Effector memory CD8-positive, alpha-beta T cell (primary cell): ENCODE results near the gene TADA2A.

Experiments used
- ATAC-seq: fragments of 150-1000 bp; cut with Tn5 transposase; replicated peaks from 2 replicates; pipeline ENCODE4 v1.10.0; 2021; ENCODE audit warnings: mild to moderate bottlenecking, moderate library complexity
- DNase-seq, 3 experiments: peaks; one replicate each; pipeline ENCODE4 v3.0.0; 2021
- H3K27ac Mint-ChIP-seq, 2 donors: one replicate each; pipeline ENCODE4 v1.8.0; 2022; ENCODE audit warnings: mild to moderate bottlenecking in 2 of 2, mixed read lengths in 2 of 2, moderate library complexity in 2 of 2
- H3K27me3 Mint-ChIP-seq, 2 donors: one replicate each; pipeline ENCODE4 v1.8.0; 2022; ENCODE audit warnings: mixed read lengths in 2 of 2
- H3K36me3 Mint-ChIP-seq: one replicate; pipeline ENCODE4 v1.8.0; 2022; ENCODE audit warnings: mild to moderate bottlenecking, moderate library complexity, mixed read lengths; ENCODE audit not compliant: insufficient read depth
- H3K4me1 Mint-ChIP-seq, 2 donors: one replicate each; pipeline ENCODE4 v1.8.0; 2022; ENCODE audit warnings: low read depth in 2 of 2, mixed read lengths in 2 of 2
- H3K4me3 Mint-ChIP-seq, 2 donors: one replicate each; pipeline ENCODE4 v1.8.0; 2022; ENCODE audit warnings: mild to moderate bottlenecking in 2 of 2, mixed read lengths in 2 of 2, moderate library complexity in 2 of 2
- H3K9me3 Mint-ChIP-seq, 2 donors: one replicate each; pipeline ENCODE4 v1.8.0; 2022; ENCODE audit warnings: mixed read lengths in 2 of 2
- total RNA-seq, 9 experiments: gene quantifications; one replicate each; lab custom pipeline; 2026; lab: John Stamatoyannopoulos, UW

TADA2A gene, protein sequence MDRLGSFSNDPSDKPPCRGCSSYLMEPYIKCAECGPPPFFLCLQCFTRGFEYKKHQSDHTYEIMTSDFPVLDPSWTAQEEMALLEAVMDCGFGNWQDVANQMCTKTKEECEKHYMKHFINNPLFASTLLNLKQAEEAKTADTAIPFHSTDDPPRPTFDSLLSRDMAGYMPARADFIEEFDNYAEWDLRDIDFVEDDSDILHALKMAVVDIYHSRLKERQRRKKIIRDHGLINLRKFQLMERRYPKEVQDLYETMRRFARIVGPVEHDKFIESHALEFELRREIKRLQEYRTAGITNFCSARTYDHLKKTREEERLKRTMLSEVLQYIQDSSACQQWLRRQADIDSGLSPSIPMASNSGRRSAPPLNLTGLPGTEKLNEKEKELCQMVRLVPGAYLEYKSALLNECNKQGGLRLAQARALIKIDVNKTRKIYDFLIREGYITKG
- 11.4 to 52.8 (median 45.0) reads per million in 9 experiments for total RNA-seq

DNA sequence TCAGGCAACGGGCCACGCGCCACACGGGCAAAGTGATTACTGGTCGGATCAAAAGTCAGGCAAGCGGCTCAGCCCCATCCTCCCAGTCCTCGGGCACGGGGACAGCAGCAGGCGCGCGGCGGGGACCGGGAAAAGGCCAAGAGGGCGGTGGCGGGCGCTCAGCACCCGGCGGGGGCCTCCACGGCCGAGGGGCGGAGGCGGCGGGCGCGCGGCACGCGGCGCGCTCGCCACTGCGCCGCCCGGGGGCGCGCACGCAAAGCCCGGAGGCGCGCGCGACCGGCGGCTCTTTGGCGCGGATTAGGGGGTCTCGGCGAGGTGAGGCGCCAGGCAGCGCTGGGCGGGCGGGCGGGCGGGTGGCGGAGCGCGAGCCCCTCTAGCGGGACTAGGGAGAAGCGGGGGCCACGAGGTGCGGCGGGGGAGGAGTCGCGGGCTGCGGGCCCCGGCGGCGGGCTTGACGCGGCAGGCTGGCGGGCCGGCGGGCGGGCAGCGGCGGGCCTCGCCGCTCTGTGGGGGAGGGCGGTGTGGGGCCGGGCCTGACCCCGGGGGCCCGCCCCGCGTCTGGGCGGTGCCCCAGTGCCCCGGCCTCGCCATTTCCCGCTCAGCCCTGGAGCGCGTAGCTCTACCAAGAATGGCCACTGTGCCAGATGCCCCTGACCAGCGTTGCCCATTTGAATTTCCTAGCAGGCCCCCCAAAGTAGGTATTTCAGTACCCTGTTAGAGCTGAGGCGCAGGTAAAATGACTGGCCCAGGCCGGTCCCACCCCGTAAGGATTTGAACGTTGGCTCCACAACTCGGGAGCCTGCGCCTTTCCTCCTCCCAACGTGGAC lies at the start of gene TADA2A, which contains the start of gene ACACA:
Gene TADA2A (plus strand): TSS at position 252 of the 827 bp plus-strand sequence. CDS start 4,480 bp downstream, outside the sequence.
Gene ACACA (minus strand): TSS at position 202 of the 827 bp plus-strand sequence. CDS start 537 bp downstream, outside the sequence.
- ATAC-seq (peak; percentile 93), DNase-seq (peak; percentile 69 to 74 (median 71))
- H3K4me3 Mint-ChIP-seq = peak within 1 kb of the TSS; percentile 97 to 98
- peak within 1 kb of the TSS; percentile 91 for H3K27ac Mint-ChIP-seq
- H3K27me3 Mint-ChIP-seq = no peaks in the 10 kb centered on the region
- no peaks in the 10 kb centered on the region for H3K9me3 Mint-ChIP-seq
- H3K4me1 Mint-ChIP-seq = peaks cover 11 to 37% of the 10 kb centered on the region in 2 donors
- H3K36me3 Mint-ChIP-seq = peaks cover 36% of the 10 kb centered on the region

- no peak for ATAC-seq
- peak in 1 of 3 experiments; percentile 4 for DNase-seq
These were observed 48.4 kb upstream of the TADA2A start for GRCh38 chr17:37358098-37358829.

GRCh38 chr17:37358830-37359681 lies 47.6 kb upstream of the TADA2A start:
- peak; percentile 92 for ATAC-seq
- no peaks in the 10 kb centered on the region for H3K9me3 Mint-ChIP-seq
- H3K36me3 Mint-ChIP-seq = no peaks in the 10 kb centered on the region
- peak overlapping the region; percentile 88 to 94 for H3K27ac Mint-ChIP-seq
- peaks cover 15 to 17% of the 10 kb centered on the region in 2 donors for H3K4me1 Mint-ChIP-seq
- H3K4me3 Mint-ChIP-seq = peak overlapping the region; percentile 83 to 86
- no peaks in the 10 kb centered on the region for H3K27me3 Mint-ChIP-seq
- peak; percentile 89 to 92 (median 92) for DNase-seq

More at GRCh38 chr17:37358098-37358829, 48.4 kb upstream of the TADA2A start:
- H3K4me3 Mint-ChIP-seq = peak overlapping the region; percentile 83 to 86
- no peaks in the 10 kb centered on the region for H3K9me3 Mint-ChIP-seq
- peaks cover 15 to 17% of the 10 kb centered on the region in 2 donors for H3K4me1 Mint-ChIP-seq
- peak overlapping the region; percentile 88 to 94 for H3K27ac Mint-ChIP-seq
- no peaks in the 10 kb centered on the region for H3K27me3 Mint-ChIP-seq
- no peaks in the 10 kb centered on the region for H3K36me3 Mint-ChIP-seq

DNA sequence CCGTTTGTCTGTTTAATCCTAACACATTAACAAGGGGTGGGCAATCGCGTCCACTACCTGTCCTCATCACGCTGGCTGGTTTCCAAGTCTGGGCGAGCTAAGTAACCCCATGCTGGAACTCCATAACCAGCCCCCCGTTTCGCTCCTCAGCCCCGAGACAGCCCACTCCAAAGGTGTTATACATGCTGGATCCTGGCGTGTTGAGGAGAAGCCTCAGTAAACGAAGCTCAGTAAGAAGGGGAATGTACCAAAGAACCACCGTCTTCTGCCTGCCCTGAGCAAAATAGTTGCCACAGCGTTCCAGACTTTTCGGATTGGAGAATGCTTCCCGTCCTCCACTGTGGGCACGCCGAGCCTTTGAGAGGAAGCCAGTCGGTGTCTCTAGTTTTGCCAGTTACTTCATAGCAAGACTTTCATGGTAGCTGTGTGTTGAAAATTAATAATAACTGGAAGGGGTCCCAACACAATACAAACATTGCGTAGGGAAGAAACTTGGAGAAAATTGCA lies 47.0 kb upstream of the TADA2A start:
- no peak for DNase-seq
- Mint-ChIP-seq H3K27ac (peak overlapping the region; percentile 88 to 94), H3K4me3 (peak overlapping the region; percentile 83 to 86), H3K36me3 (no peaks in the 10 kb centered on the region), H3K9me3 (no peaks in the 10 kb centered on the region), H3K4me1 (peaks cover 15 to 17% of the 10 kb centered on the region in 2 donors), H3K27me3 (no peaks in the 10 kb centered on the region)
- no peak for ATAC-seq

GRCh38 chr17:37360632-37361031 lies 46.1 kb upstream of the TADA2A start:
- Mint-ChIP-seq H3K36me3 (no peaks in the 10 kb centered on the region), H3K4me3 (no peak overlapping the region), H3K27me3 (no peaks in the 10 kb centered on the region), H3K27ac (peak overlapping the region; percentile 88 to 94), H3K9me3 (no peaks in the 10 kb centered on the region), H3K4me1 (peaks cover 15 to 17% of the 10 kb centered on the region in 2 donors)
- DNase-seq (no peak), ATAC-seq (no peak)

- no peak for DNase-seq
- no peak for ATAC-seq
- Mint-ChIP-seq H3K9me3 (no peaks in the 10 kb centered on the region), H3K4me3 (no peak overlapping the region), H3K36me3 (no peaks in the 10 kb centered on the region), H3K27ac (no peak overlapping the region), H3K4me1 (peaks cover 15 to 17% of the 10 kb centered on the region in 2 donors), H3K27me3 (no peaks in the 10 kb centered on the region)
These were observed 45.1 kb upstream of the TADA2A start for GRCh38 chr17:37361543-37361942.

- H3K4me1 Mint-ChIP-seq = no peaks in the 10 kb centered on the region
- H3K4me3 Mint-ChIP-seq = no peak overlapping the region
- ATAC-seq (no peak), DNase-seq (no peak)
- no peaks in the 10 kb centered on the region for H3K36me3 Mint-ChIP-seq
- H3K9me3 Mint-ChIP-seq = no peaks in the 10 kb centered on the region
- H3K27me3 Mint-ChIP-seq = no peaks in the 10 kb centered on the region
- H3K27ac Mint-ChIP-seq = no peak overlapping the region
These were observed 41.1 kb upstream of the TADA2A start for GRCh38 chr17:37365589-37365988.

GRCh38 chr17:37368577-37368976 lies 38.1 kb upstream of the TADA2A start:
- no peak overlapping the region for H3K27ac Mint-ChIP-seq
- H3K36me3 Mint-ChIP-seq = no peaks in the 10 kb centered on the region
- no peaks in the 10 kb centered on the region for H3K4me1 Mint-ChIP-seq
- H3K9me3 Mint-ChIP-seq = no peaks in the 10 kb centered on the region
- DNase-seq (no peak), ATAC-seq (no peak)
- H3K4me3 Mint-ChIP-seq = no peak overlapping the region
- no peaks in the 10 kb centered on the region for H3K27me3 Mint-ChIP-seq

DNA sequence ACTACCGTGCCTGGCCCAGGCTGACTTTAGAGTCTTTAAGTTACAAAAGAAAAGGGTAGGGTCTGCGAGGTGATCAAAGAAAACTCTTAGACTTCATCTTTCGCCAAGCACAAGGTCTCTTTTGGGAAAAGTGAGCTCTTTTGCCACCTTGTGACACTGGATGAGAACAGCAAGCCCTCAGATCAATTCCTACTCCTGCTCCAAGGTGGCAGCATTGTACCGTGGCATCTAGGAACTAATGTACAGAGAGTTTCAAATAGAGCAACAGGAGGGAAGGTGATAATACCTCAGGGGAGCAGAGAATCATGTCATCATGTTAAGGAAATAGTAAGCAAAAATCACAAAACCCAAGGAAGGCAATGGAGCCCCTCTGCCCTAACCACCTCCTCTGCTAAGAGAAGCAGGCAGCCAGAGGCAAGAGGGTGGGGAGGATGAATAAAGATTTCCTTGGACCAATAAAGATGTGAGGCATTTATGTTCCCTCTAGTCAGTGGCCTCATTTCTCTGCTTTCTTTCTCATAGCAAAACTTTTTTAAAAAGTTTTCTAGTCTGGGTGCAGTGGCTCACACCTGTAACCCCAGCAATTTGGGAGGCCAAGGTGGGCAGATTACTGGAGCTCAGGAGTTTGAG lies 33.0 kb upstream of the TADA2A start:
- DNase-seq = peak; percentile 47 to 60 (median 47)
- Mint-ChIP-seq H3K9me3 (no peaks in the 10 kb centered on the region), H3K4me1 (no peaks in the 10 kb centered on the region), H3K4me3 (no peak overlapping the region), H3K36me3 (no peaks in the 10 kb centered on the region), H3K27me3 (no peaks in the 10 kb centered on the region), H3K27ac (no peak overlapping the region)
- peak; percentile 98 for ATAC-seq

DNA sequence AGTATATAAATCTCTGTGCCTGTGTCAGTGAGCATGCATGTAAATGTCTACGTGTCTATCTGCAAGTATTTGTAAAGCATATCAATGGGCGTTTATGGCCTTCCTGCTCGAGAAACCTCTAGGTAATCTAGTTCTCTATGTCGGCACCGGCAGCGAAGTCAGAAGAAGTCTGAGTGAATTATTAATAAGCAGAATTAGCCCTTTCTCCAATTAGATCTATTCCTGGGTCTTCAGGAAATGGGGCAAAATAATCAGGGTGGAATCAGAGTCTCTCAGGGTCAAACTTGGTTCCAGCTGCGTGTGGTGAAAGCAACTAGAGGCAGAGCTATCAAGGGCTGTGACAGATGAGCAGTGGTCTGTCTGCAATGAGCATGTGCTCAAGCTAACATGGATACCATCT lies 31.0 kb upstream of the TADA2A start, which contains the start of gene C17orf78:
Gene C17orf78 (plus strand): TSS at position 280 of the 400 bp plus-strand sequence. CDS start 108 bp downstream, at position 388.
- Mint-ChIP-seq H3K4me3 (no peak within 1 kb of the TSS), H3K9me3 (no peaks in the 10 kb centered on the region), H3K4me1 (no peaks in the 10 kb centered on the region), H3K36me3 (no peaks in the 10 kb centered on the region), H3K27me3 (no peaks in the 10 kb centered on the region), H3K27ac (no peak within 1 kb of the TSS)
- no peak for DNase-seq
- no peak for ATAC-seq

DNA sequence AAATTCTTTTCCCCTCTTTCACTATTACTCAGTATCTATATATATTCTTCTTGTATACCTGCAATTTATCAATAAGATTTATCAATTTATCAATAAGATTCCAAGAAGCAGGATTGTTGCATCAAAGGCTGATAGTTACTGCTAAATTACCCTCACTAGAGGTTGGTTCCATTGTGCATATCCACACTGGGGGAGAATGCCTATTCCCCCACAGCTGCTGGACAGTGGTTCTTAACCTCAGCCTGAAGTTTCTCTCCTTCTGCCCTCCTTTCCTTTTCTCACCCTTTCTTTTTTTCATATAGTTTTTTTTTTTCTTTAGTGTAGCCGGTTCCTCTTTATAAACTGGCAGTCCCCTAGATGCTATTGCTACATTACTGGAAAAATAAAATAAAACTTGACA lies 24.6 kb upstream of the TADA2A start:
- ATAC-seq (no peak), DNase-seq (no peak)
- H3K4me3 Mint-ChIP-seq = no peak overlapping the region
- H3K36me3 Mint-ChIP-seq = no peaks in the 10 kb centered on the region
- H3K27ac Mint-ChIP-seq = no peak overlapping the region
- no peaks in the 10 kb centered on the region for H3K4me1 Mint-ChIP-seq
- H3K27me3 Mint-ChIP-seq = no peaks in the 10 kb centered on the region
- H3K9me3 Mint-ChIP-seq = no peaks in the 10 kb centered on the region
